IMR-90 (cell line): ENCODE measurements around the gene OPRM1. TPM values are rescaled to one million over a fixed set of nuclear protein-coding genes. Genes with fewer than 3 reads are reported as not detected.

ENCODE experiments used
- ATAC-seq: fragments of 200-7000 bp; cut with Tn5 transposase; 2 replicates; pipeline ENCODE4 v1.9.1; 2020; ENCODE audit warnings: low read depth, mild to moderate bottlenecking, moderate library complexity
- BruUV-seq: library from RNA; stranded (reverse); fragments of 400-500 nt; replicated peaks from 2 replicates; lab custom pipeline; 2021; lab: Mats Ljungman, UMichigan
- CTCF ChIA-PET: fragments of 300-600 bp; formaldehyde crosslinking; extraction: SDS; loops from one replicate; lab custom pipeline; 2021; ENCODE audit warnings: antibody characterized with exemption; lab: Yijun Ruan, JAX
- POLR2A ChIA-PET: fragments of 300-600 bp; sonication (Branson Sonifier 250); formaldehyde crosslinking; loops from one replicate; lab custom pipeline; 2022; ENCODE audit warnings: antibody characterized with exemption; ENCODE audit not compliant: unreplicated experiment; lab: Charles Lee
- DNase-seq: peaks from one replicate; pipeline ENCODE4 v3.0.0; 2013
- H2AFZ ChIP-seq: replicated peaks from 2 replicates; pipeline ENCODE3; 2013; ENCODE audit warnings: low read length, mild to moderate bottlenecking; ENCODE audit not compliant: poor library complexity
- H2AK5ac ChIP-seq: 2 replicates; pipeline ENCODE4 v1.6.1; 2013; ENCODE audit warnings: low read depth, low read length, inconsistent platforms
- H2AK9ac ChIP-seq: replicated peaks from 2 replicates; pipeline ENCODE3; 2013; ENCODE audit warnings: mild to moderate bottlenecking, low read depth, low read length, moderate library complexity; ENCODE audit not compliant: poor library complexity
- H2BK120ac ChIP-seq: 2 replicates; pipeline ENCODE4 v1.6.1; 2013; ENCODE audit warnings: low read depth, low read length, inconsistent platforms
- H2BK15ac ChIP-seq: 3 replicates; pipeline ENCODE4 v1.6.1; 2013; ENCODE audit warnings: low read depth, low read length, inconsistent platforms
- H2BK20ac ChIP-seq: 2 replicates; pipeline ENCODE4 v1.6.1; 2013; ENCODE audit warnings: low read depth, mild to moderate bottlenecking, inconsistent platforms, low read length, moderate library complexity
- H2BK5ac ChIP-seq: 2 replicates; pipeline ENCODE4 v1.6.1; 2013; ENCODE audit warnings: mild to moderate bottlenecking, low read depth, low read length, inconsistent platforms; ENCODE audit not compliant: poor library complexity, severe bottlenecking
- H3K14ac ChIP-seq: replicated peaks from 2 replicates; pipeline ENCODE4 v1.6.1; 2013; ENCODE audit warnings: low read depth, low read length, inconsistent platforms
- H3K18ac ChIP-seq: 2 replicates; pipeline ENCODE4 v1.6.1; 2013; ENCODE audit warnings: low read depth, low read length, control low read depth
- H3K23ac ChIP-seq: 2 replicates; pipeline ENCODE4 v1.6.1; 2013; ENCODE audit warnings: low read depth, low read length, inconsistent platforms
- H3K27ac ChIP-seq: 2 replicates; pipeline ENCODE4 v1.5.1; 2013; ENCODE audit warnings: mild to moderate bottlenecking, control low read depth, low read length; ENCODE audit not compliant: insufficient read depth
- H3K27me3 ChIP-seq: 2 replicates; pipeline ENCODE4 v1.6.1; 2013; ENCODE audit warnings: low read length; ENCODE audit not compliant: control insufficient read depth, insufficient read depth
- H3K36me3 ChIP-seq: 2 replicates; pipeline ENCODE4 v1.6.1; 2013; ENCODE audit warnings: low read length, mixed read lengths; ENCODE audit not compliant: control insufficient read depth, insufficient read depth
- H3K4ac ChIP-seq: 2 replicates; pipeline ENCODE4 v1.6.1; 2013; ENCODE audit warnings: low read depth, low read length, inconsistent platforms
- H3K4me1 ChIP-seq: 2 replicates; pipeline ENCODE4 v1.6.1; 2013; ENCODE audit warnings: low read length, mixed read lengths; ENCODE audit not compliant: control insufficient read depth, insufficient read depth
- H3K4me2 ChIP-seq: 2 replicates; pipeline ENCODE4 v1.6.1; 2013; ENCODE audit warnings: low read depth, mild to moderate bottlenecking, control low read depth, low read length, moderate library complexity
- H3K4me3 ChIP-seq: 2 replicates; pipeline ENCODE4 v1.5.1; 2013; ENCODE audit warnings: low read depth, mild to moderate bottlenecking, control low read depth, low read length, moderate library complexity; ENCODE audit not compliant: insufficient read depth
- H3K56ac ChIP-seq: 2 replicates; pipeline ENCODE4 v1.6.1; 2013; ENCODE audit warnings: low read length, inconsistent platforms; ENCODE audit not compliant: insufficient read depth; ENCODE audit errors: extremely low read depth
- H3K79me1 ChIP-seq, 2 experiments: 2 replicates each; pipeline ENCODE4 v1.6.1; 2013; ENCODE audit warnings: low read length in 2 of 2, inconsistent platforms in 1 of 2, low read depth in 1 of 2
- H3K9ac ChIP-seq: 2 replicates; pipeline ENCODE4 v1.6.1; 2013; ENCODE audit warnings: low read depth, low read length, control low read depth
- H3K9me1 ChIP-seq: 2 replicates; pipeline ENCODE4 v1.6.1; 2013; ENCODE audit warnings: low read length, inconsistent platforms; ENCODE audit not compliant: insufficient read depth
- H3K9me3 ChIP-seq: 2 replicates; pipeline ENCODE4 v1.6.1; 2013; ENCODE audit warnings: low read length; ENCODE audit not compliant: control insufficient read depth, insufficient read depth
- H4K20me1 ChIP-seq: 2 replicates; pipeline ENCODE4 v1.6.1; 2013; ENCODE audit warnings: low read length, inconsistent platforms; ENCODE audit not compliant: insufficient read depth
- H4K5ac ChIP-seq: 2 replicates; pipeline ENCODE4 v1.6.1; 2013; ENCODE audit warnings: mild to moderate bottlenecking, low read depth, low read length, control low read depth
- H4K8ac ChIP-seq, 2 experiments: 2 replicates each; pipeline ENCODE4 v1.6.1; 2013; ENCODE audit warnings: low read depth in 2 of 2, low read length in 2 of 2, control low read depth in 1 of 2, inconsistent platforms in 1 of 2
- H4K91ac ChIP-seq: 2 replicates; pipeline ENCODE4 v1.6.1; 2013; ENCODE audit warnings: low read depth, low read length, inconsistent platforms; ENCODE audit not compliant: insufficient read depth
- CHD1 ChIP-seq: IDR thresholded peaks from 2 replicates; pipeline ENCODE4 v1.6.1; 2012; ENCODE audit warnings: low read depth, low read length, improper control_type of control experiment
- FOS ChIP-seq: fragments of 150-350 bp; IDR thresholded peaks from 2 replicates; pipeline ENCODE4 v1.6.1; 2016; ENCODE audit warnings: low read depth, low read length
- MAZ ChIP-seq: IDR thresholded peaks from 2 replicates; pipeline ENCODE4 v1.6.1; 2012; ENCODE audit warnings: low read depth, mild to moderate bottlenecking, low read length, improper control_type of control experiment, moderate library complexity, borderline replicate concordance
- MXI1 ChIP-seq: IDR thresholded peaks from 2 replicates; pipeline ENCODE4 v1.6.1; 2012; ENCODE audit warnings: low read depth, mild to moderate bottlenecking, low read length, moderate library complexity, borderline replicate concordance
- NFE2L2 ChIP-seq: fragments of 150-350 bp; IDR thresholded peaks from 2 replicates; pipeline ENCODE4 v1.6.1; 2016; ENCODE audit warnings: low read depth, mild to moderate bottlenecking, low read length
- WGBS, 2 experiments: methylation state at CpG; one replicate each; pipeline versions ENCODE4 v1.1.5 to v1.1.7; 2013; ENCODE audit warnings: missing lambda C conversion rate in 2 of 2; ENCODE audit not compliant: insufficient read length in 1 of 2; ENCODE audit errors: extremely low coverage in 2 of 2; 5-methylcytosine and 5-hydroxymethylcytosine counted together
- dilution Hi-C: fragments of 300-500 bp; cut with HindIII; formaldehyde crosslinking; loops from one replicate; pipeline ENCODE4 v1.14.3; 2018; ENCODE audit warnings: low sequenced_read_pairs; ENCODE audit not compliant: unreplicated experiment
- in situ Hi-C: fragments of 300-500 bp; cut with MboI; formaldehyde crosslinking; loops from 3 replicates; pipeline ENCODE4 v1.14.3; 2019; ENCODE audit warnings: low sequenced_read_pairs, inconsistent platforms, mixed read lengths
- intact Hi-C: fragments of 100-400 bp; cut with micrococcal nuclease; formaldehyde crosslinking; loops from 2 replicates; pipeline ENCODE4 v1.10.0; 2022
- polyA plus RNA-seq, 3 experiments: library from polyadenylated mRNA; depleted of rRNA; stranded (reverse); fragments of >200 nt; gene quantifications; 2 replicates each; pipeline ENCODE4 v1.2.3, GENCODE V29; 2012; ENCODE audit warnings: low replicate concordance in 1 of 3
- total RNA-seq: library from RNA; depleted of rRNA; stranded (reverse); fragments of >200 nt; gene quantifications from 2 replicates; pipeline ENCODE4 v1.2.3, GENCODE V29; 2012
- TF ChIP-seq, protein P1 (sequence below): fragments of 150-350 bp; IDR thresholded peaks from 2 replicates; pipeline ENCODE4 v1.6.1; 2016; ENCODE audit warnings: low read depth, mild to moderate bottlenecking, low read length, moderate library complexity, borderline replicate concordance

OPRM1 gene
- total and polyA plus RNA-seq, 2 of the 4 experiments (the other 2 are of a cell fraction) = not detected

DNA sequence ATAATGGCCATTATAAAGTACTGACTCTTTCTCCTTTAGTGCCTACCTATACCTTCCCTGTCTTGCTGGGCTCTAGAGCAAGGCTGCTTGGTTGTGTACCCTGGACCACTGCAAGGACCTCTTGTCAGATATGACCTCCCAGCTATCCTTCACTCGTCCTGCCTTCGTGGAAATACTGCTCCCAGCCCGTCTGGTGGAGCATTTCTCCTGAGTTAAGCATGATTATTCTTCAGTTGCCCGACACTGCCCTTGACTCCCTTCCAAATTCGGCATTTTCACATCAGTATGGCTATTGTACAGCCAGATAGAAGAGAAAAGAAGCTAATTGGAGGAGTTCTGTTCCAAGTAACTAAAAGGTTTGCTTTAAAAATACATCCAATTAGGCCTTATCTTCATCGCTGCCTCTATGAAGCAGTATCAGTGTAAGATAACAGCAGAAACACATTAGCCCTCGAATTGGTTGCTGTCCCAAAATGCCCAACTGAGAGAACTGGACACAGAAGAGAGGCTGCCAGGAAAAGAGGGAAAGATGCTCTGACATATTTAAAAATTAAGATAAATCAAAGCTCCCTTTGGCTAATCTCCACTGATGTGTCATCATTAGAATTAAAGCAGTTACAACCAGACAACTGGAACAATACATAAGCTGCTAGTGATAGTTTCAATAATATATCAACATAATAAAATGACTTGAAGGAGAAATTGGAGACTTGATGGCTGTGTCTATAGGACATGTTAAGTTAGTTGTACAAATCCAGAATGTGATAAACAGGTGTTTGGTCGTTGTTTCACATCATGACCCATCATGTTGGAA lies 54.4 kb downstream of the OPRM1 start:
- Histone ChIP-seq H2BK5ac (no peak overlapping the region), H2AK5ac (no peak overlapping the region), H2BK120ac (no peak overlapping the region), H2BK15ac (no peak overlapping the region), H3K4me1 (no peaks in the 10 kb centered on the region), H3K79me1 (no peaks in the 10 kb centered on the region), H3K56ac (no peak overlapping the region), H3K9me1 (no peaks in the 10 kb centered on the region), H3K27me3 (no peaks in the 10 kb centered on the region), H3K27ac (no peak overlapping the region), H3K4me2 (no peak overlapping the region), H3K4me3 (no peak overlapping the region), H4K8ac (no peak overlapping the region), H3K23ac (no peak overlapping the region), H2AK9ac (no peak overlapping the region), H4K91ac (no peak overlapping the region), H2AFZ (no peak overlapping the region), H3K4ac (no peak overlapping the region), H3K36me3 (no peaks in the 10 kb centered on the region), H4K20me1 (no peaks in the 10 kb centered on the region), H3K18ac (no peak overlapping the region), H3K9me3 (peaks cover 2% of the 10 kb centered on the region; the same call in 1 of the 2 replicates), H4K5ac (no peak overlapping the region), H2BK20ac (no peak overlapping the region), H3K9ac (no peak overlapping the region), H3K14ac (no peak overlapping the region)
- BruUV-seq = no TSS peak
- dilution Hi-C loops = no loop called here
- ChIA-PET POLR2A (no interaction called here), CTCF (no interaction called here)
- DNase-seq = no peak
- no peak for TF ChIP-seq MAZ
- TF ChIP-seq NFE2L2 = no peak
- no peak for TF ChIP-seq FOS
- TF ChIP-seq MXI1 = no peak
- TF ChIP-seq CHD1 = no peak
- TF ChIP-seq, protein P1, sequence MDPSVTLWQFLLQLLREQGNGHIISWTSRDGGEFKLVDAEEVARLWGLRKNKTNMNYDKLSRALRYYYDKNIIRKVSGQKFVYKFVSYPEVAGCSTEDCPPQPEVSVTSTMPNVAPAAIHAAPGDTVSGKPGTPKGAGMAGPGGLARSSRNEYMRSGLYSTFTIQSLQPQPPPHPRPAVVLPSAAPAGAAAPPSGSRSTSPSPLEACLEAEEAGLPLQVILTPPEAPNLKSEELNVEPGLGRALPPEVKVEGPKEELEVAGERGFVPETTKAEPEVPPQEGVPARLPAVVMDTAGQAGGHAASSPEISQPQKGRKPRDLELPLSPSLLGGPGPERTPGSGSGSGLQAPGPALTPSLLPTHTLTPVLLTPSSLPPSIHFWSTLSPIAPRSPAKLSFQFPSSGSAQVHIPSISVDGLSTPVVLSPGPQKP = no peak
- in situ Hi-C loops = no loop called here
- WGBS, 2 experiments = no CpG with 5 or more reads among the region's 8 CpGs
- intact Hi-C loops = no loop called here
- no peak for ATAC-seq
